NCI-H510A (cell line): ENCODE results near the gene LONRF2.
"Not testable (repeated sequence)": the region's sequence is repeated elsewhere in the genome, so short reads cannot be mapped to it uniquely, and the experiment has no call there.

ENCODE experiments used
- DNase-seq: peaks from one replicate; lab custom pipeline; 2025; lab: John Stamatoyannopoulos, UW

The LONRF2 gene

DNA sequence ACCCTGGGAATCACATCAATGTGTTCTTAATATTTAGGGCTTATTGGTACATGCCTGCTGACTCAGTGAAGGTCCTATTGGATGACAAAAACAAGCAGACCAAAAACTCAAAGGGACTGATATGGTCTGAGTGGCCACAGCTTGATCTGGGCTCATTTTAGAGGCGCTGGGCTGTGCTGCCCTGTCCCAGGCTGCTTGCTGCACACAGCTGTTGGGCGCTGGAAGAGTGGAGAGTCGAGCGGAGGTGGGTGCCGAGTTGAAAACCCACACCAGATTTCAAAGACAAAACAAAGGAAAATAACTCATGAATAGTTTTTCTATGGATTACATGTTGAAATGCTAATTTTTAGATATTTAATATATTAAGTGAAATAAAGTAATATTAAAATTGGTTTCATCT, 68.5 kb downstream of the LONRF2 start:
- no peak for DNase-seq

DNA sequence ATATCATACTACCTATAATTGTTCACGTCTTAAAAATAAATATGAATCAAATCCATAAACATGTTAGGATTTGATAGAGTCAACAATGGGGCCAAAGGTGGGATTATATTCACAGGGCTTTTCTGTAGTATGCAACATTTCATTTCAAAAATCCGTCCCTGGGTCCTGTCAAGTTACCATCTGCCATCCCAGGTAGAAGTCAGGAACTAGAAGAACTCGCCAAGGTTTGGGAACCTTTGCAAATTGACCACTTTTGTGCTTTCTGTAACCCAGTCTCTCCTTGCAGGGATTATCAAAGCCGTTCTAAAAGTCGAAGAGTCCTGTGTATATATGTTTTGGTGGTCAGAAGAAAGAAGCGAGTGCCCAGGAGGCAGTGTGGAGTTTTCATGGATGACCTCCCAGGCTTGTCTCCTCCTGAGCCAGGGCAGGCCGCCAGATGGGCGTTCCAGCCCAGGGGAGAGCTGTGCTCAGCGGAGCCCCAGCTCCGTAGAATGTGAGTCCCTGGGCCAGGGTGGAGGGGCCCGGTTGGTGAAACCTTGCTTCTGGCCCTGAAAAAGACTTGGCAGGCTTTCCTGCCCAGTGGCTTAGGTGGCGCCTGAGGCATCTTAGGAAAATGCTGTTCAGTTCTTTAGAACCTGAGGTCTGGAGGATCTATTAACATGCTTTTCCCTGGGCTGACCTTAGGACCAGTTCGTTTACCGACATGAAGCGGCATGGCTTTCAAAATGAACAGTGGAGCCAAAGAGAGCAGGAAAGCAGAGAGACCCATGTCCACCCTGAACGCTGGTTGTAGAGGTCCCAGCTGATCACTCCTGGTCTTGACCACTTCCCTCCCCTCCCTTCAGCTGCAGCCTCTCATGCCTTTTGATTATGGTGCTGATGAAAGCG, 69.2 kb downstream of the LONRF2 start:
- DNase-seq, result no peak

DNA sequence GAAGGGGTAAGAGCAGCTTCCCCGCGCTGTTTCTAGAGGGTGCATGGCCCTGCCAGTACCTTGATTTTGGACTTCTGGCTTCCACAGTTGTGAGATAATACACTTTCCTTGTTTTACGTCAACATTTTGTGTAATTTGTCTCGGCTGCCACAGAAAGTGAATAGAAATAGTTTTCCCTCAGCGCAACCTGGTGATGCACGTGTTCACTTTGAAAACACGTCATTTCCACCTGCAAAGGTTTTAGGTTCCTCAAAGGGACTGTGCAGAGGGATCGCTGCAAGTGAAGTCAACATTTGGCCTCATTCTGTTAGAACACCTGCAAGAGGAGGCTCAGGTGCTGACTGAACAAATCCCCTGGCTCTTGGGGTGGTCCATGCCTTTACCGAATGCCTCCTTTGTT, 71.7 kb downstream of the LONRF2 start:
- no peak for DNase-seq

DNA sequence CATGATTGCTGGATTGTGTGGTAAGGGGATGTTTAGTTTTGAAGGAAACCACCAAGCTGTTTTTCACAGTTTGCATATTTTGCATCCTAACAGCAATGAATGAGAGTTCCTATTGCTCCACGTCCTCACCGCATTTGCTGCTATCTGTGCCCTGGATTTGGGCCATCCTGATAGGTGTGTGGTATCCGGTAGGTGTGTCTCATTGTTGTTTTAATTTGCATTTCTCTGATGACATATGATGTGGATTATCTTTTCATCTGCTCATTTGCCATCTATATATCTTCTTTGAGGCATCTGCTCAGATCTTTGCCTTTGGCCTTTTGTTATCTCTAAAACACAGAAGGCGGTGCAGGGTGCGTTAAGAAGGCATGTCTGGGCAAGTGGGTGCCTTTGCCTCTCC, 73.3 kb downstream of the LONRF2 start:
- no peak for DNase-seq

DNA sequence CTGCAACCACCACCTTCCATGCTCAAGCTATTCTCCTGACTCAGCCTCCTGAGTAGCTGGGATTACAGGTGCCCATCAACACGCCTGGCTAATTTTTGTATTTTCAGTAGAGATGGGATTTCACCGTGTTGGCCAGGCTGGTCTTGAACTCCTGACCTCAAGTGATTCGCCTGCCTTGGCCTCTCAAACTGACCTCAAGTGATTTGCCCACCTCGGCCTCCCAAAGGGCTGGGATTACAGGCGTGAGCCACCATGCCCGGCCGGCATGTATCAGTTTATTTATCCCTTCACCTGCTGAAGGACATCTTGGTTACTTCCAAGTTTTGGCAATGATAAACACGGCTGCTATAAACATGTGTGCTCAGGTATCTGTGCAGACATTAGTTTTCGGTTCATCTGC, 73.7 kb downstream of the LONRF2 start:
- DNase-seq, result not testable (repeated sequence)

DNA sequence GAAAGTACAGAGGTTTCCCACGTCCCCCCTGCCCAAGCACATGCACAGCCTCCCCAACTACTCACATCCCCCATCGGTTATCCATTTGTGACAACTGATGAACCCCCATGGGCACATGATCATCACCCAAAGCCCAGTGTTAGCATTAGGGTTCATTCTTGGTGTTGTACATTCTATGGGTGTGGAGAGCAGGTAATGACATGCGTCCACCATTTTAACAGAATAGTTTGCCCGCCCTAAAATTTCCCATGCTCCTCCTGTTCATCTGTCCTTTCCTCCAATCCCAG, 74.3 kb downstream of the LONRF2 start:
- DNase-seq, result no peak

DNA sequence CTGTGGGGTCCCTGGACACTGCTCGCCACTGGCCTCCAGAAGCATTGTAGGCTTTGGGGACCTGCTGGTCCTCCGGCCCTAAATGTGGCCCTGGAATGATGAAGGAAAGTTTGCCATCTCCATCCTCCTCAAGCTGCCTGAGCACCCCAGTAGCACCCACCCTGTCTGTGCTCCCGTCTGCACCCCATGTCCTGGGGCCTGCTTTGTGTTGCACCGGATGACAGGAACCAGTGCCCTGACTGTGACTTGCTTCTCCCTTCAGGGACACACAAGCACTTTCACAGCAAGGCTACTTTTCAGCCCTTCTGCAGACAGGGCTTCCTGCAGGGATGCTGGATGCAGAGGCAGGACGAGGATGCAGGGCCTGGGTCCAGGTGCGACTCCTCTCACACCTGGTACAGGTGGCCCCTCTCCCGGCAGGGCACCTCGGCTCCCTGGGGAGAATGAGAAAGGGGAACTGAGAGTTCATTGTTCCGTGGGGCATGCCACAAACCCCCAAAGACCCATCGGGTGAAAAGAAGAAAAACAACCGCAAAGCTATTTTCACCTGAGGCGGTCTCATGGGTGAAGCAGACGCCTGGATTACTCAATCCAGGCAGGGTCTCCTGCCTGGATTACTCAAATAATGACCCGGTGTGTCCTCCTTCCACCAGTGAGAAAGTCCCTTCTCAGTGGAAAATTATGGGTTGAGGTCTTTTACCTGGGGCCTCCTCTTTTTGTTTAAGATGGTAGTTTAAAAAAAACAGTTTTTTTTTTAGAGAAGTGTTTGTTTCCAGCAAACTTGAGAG, 74.9 kb downstream of the LONRF2 start:
- DNase-seq, result no peak

DNA sequence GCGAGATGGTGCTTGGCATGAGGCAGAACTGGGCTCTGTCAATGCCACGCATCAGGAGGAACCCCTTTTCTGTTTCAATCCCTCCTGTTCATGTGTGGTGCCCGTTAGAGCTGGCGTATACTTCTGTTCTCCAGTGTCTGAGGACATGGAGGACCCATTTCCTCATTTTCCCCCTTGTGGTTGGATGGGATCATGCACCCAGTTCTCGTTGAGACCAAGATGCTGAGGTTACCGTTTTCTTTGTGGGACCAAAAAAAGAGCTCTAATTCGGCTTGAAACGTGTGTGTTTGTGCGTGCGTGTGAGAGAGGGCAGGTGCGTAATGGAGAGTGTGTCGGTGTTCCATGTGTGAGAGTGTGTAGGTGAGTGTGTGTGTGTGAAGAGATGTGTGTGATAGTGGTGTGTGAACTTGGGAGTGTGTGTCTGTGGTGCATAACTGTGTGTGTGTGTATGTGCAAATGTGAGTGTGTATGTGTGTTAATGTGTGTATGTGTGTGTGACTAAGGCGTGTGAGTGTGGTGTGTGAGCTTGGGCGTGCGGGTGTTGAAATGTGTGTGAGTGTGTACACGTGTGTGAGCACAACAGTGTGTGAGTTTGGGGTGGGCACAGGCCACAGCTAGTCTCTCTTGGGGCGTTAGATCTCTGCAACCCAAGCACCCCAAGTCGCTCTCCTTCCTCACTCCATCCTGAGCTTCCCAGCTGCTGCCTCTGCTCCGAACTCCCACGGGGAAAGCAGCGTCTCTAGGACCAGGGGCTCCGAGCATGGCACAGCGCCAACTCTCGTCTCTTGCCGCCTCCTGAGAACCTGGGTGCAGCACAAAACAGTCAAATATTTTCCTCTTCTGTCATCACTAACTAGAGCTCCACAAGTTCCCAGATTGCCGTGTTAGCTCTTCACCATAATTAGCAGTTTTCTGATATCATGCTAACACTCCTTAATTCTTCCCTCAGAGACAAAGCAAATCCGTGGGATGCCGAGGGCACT, 75.8 kb downstream of the LONRF2 start:
- DNase-seq, result no peak

DNA sequence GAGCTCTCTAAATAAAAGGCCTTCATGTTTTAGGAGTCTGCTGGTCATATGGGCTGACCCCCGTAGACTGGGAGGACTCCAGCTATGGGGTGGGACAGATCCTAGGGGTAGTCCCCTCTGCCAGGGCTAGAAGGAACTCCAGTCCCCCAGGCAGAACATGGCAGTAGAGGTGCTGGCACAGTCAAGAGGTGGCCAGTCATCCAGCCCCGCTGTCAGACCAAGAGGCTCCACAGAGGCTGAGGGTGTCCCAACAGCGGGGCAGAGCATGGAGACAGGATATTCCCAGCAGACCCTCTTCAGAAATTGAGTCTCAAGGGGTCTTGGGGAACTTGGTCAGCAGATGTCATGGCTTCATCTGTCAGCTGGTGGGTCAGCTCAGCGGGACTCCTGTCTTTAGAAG, 76.6 kb downstream of the LONRF2 start:
- no peak for DNase-seq

DNA sequence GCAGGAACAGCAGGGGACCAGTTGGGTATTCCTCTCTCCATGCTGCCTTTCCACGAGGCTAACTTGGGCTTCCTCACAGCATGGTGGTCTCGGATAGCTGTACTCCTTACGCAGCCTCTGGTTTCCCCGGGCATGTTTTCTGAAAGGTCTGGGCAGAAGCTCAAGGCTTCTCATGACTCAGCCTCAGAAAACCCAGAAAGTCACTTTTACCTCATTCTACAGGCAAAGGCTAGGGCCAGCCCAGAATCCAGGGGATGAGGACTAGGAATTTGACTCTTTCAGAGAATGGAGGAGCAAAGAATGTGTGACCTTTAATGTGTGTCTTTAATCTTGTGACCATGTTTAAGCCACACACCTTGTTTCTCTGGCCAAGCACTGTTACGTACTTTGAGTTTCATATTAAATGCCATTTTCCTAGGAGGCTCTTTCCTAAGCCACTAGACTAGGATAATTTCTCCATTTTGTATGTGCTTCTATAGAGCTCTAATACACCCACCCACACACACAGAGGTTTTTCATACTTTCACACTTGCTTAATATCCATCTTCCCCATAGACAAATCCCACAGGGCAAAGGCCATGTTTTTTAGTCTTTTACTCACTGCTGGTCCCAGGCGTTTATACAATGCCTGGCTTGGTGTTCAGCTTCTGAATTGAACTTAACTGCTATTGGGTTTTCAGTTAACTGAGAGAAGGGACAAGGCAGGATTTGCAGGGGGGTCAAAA, 77.3 kb downstream of the LONRF2 start:
- DNase-seq, result no peak

DNA sequence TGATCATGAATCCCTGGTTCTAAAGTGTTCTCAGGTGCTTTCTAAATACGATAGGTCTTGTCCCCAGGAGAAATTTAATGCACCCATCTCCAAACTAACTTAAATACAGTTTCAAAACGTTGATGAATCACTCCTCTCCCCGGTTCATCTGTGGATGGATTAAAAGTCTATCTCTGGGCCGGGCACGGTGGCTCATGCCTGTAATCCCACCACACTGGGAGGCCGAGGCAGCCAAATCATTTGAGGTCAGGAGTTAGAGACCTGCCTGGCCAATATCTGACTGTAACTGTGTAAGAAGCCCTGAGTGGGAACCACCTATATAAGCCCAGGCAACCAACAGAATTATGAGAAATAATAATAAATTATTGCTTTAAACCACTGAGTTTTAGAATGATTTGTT, 78.7 kb downstream of the LONRF2 start:
- DNase-seq, result no peak

DNA sequence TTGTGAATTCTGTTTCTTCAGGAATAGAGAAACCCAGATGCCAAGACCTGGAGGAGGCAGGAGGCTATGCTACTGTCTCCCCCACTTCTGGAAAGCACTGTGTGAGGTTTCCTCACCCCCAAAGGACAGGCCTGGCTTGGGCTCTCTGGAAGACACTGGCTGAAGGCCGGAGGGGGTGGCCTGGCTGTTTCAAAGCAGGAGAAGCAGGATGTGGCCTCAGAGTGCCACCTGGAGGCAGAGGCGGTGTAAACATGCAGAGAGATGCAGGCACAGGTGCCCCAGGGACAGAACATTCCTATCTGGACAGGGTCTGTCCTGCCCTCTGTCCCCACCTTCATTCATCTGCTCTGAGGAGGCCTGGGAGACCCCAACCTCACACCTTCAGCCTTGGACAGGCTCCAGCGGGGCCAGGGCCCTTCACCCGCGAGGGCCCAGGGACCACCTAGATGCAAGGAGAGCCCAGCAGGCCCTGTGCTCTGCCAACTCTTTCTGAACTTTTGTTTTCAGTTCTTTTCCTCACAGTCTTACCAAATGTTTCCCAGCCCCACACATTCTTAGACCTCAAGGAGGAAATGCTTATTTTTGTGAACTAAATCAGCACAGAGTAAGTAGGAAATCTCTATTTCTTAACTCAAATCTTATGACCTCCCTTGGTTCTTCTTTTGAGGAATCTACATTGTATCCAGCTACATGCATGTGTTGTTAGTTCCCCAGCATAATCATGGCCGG, 79.2 kb downstream of the LONRF2 start:
- DNase-seq, result peak; percentile 39

DNA sequence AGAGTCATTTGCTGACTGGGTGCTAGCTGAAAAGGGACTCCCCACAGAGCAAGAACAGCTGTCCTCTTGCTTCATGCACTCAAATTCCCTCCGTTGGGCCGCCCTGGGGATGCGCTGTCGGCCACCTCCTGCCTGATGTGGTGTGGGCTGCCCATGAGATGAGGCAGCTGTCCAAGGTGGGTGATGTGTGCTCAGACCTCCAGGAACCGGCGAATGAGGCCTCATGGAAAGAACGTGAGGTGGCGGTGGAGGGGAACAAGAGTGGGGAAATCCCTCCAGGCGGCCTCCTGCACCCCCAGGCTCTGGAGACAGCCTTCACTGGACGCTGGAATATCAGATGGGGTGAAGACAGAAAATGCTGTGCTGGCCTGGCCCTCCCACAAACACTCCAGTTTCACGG, 79.8 kb downstream of the LONRF2 start:
- DNase-seq, result no peak

DNA sequence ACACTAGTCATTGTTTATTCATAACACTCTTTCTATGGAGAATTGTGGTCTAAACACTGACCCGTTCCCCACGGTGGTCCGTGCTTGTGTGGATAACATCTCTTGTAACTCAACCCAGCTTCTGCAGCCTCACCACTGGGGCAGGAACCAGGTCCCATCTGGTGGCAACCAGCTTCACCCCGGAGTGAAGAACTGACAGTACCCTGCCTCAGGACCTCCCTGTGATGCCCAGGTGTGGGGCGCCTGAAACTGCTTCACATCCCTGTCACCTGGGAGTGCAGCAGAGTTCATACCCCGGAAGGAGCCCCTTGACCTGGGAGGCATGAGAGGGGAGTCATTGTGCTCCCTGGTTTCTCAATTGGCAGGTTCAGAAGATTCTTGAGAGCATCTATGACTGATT, 81.1 kb downstream of the LONRF2 start:
- DNase-seq, result no peak

DNA sequence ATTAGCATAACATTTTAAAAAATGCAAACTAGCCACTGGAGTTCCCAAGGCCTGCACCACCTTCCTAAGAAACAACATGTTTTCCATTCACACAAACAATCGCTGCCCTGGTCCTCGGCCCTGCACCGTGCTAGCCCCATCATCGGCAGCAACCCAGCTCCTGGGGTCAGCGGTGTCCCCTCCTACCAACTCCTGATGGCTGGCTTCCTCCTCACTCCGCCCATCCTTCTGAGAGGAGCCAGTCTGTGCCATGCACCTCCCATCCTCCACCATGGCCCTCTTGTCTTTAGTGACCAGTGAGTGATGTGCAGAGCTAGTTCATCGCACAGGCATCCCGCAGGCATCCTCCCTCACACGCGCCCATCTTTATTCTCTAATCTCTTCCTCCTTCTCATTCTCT, 81.9 kb downstream of the LONRF2 start:
- no peak for DNase-seq

DNA sequence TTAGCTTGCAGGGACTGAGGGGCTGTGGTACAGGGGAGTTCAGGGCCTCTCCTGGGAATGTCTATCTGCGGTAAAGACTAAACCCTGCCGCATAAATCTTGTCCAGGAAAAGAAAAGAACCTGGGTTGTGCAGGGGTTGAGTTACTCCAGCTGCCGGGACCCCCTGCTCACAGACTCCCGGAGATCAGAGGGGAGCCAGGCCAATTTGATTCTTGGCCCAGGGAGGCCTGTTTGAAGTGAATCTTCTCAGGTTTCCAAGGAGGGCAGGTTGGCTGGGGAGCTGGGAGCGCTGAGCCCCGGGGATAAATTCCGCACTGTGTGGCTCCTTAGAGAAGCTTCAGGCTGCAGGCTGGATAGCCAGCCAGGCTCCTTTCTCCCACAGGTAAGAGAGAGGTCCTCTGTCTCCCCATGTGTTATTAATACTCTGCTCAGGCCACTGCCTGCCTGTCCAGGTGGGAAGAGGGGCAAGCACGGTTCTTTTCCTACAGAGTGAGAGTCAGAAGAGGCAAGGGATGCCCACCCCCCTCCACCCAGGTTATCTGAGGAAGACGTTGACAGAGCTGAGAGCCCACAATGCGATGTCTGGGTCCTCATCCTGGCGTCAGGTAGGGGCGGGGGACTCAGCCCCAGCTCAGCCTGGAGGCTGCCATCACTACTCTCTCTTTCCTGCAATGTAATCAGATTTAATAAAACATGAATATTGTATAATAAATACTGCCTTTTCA, 82.7 kb downstream of the LONRF2 start:
- DNase-seq, result no peak

DNA sequence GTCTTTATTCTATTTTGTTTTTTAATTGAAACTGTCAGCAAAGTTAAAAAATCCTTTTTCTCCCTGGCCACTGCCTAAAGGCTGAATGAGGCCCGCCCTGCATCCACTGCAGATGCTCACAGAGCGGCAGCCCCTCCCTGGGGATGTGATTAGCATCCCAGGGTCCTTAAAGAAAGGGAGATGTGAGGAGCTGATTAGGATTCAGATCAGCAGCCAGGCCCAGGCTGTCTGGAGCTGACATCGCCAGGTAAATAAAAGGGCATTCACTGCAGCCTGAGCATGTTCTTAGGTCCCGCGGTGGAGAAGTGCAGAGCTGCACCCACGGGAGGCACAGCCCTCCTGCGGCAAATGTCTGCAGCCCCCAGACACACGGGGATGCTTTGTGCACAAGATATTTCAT, 83.8 kb downstream of the LONRF2 start:
- no peak for DNase-seq

DNA sequence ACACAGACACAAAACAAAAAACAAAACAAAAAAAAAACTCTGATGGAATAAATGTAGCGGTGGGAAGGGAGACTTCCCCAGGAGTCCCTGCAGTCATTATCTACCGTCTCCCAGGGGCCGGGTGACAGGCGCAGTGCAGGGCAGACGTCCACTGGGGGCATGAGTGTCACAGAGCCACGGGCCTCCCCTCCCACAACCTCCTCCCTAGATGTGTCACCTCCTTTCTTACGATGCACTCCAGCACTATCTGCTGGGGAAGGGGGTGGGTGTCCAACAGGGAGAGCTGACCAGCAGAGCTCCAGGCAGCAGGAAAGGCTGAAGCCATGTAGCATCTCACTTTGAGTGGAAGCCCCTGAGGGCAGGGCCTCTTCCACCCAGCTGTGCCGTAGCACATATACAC, 84.5 kb downstream of the LONRF2 start:
- DNase-seq, result no peak

DNA sequence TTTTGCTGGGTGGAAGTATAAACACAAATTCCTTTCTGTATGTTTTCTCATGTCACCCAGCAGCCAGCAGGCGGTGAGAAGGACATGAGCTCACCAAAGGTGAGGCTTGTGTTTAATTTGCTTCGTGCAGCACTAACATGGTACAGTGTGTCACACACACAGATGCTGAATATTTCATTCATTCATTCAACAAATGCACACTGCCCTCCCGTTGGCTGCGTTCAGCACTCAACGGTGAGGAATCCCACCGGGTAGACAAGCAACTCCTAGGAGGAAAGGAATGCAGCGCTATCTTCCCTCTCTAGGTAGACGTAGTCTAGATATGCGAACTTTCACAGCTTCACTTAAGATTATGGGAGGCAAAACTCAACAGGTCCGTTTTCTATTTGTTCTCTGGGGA, 85.1 kb downstream of the LONRF2 start:
- no peak for DNase-seq

DNA sequence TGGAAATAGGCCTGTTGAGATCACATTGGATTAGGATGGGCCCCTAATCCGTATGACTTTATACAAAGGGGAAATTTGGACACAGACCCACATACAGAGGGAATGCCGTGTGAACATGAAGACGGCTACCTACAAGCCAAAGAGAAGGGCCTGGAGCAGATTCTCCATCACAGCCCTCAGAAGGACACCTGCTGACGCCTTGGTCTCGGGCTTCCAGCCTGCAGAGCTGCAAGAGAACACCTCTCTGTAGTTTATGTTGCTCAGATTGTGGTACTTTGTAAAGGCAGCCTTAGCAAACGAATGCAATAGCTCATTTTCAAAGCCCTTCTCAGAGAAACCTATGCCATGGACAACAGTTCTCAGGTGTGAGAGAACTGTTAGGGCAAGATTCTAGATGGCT, 86.1 kb downstream of the LONRF2 start:
- no peak for DNase-seq
